DMS114 treated with DMSO at 0.1 percent for 48 hours (cell line): Measurements from ENCODE around the gene IL17A.
A peak's percentile ranks its signal among the peaks of the same experiment; 100 is the strongest.

Experiments
- DNase-seq: peaks from one replicate; lab custom pipeline; 2025; ENCODE audit not compliant: unreplicated experiment; lab: John Stamatoyannopoulos, UW

The IL17A gene

DNA sequence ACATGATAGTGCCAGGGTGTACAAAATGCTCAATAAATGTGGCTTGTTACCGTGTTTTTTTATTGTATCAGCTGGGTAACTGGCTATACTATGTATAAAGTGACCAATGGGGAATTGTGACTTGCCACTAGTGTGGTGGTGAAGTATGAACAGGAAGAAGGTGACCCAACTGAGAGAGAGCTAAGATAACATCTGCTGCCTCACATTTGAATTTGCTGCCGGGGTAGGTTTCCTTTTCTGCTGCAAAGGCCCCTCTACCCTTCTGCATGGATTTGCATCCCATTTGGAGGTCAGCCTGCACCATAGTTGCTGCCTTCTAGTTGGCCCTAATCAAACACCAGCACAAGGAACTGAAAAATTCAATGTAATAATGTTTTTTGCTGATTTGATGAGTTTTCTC is 24.1 kb downstream of the IL17A start:
- no peak for DNase-seq

DNA sequence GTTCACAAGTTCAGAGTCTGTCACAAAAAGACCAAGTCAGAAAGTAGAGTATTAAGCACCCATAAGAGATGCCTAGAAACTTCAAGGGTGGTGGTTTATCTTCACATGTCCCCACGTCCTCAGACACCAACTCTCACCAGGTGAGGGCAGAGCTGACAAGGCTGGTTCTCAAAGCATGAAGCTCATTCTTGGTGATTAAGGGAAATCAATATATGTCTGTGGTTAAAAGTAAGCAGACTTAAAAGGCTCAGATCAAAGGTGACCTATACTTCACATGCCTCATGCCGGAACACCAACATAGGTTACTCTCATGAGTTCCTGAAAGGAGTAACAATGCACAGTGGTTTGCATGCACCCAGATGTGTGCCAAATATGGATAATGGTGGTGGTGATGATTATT is 27.0 kb downstream of the IL17A start:
- no peak for DNase-seq

DNA sequence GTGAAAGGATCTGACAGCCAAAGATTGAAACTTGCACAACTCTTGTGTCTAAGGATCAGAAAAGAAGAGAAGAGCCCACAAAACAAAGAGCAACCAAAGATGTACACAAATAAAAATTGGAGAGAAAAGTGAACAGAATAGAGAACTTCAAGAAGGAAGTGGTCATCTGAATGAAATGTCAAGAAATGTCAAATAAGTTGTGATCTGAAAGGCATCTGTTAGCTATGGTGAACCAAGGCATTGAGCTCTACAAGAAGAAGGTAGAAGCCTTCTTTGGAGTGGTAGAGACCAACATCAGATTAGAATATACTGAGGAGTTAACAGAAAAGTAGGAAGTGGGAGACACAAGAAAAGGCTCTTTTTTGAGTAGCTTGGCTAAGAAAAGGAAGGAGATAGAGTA is 29.6 kb downstream of the IL17A start:
- no peak for DNase-seq

DNA sequence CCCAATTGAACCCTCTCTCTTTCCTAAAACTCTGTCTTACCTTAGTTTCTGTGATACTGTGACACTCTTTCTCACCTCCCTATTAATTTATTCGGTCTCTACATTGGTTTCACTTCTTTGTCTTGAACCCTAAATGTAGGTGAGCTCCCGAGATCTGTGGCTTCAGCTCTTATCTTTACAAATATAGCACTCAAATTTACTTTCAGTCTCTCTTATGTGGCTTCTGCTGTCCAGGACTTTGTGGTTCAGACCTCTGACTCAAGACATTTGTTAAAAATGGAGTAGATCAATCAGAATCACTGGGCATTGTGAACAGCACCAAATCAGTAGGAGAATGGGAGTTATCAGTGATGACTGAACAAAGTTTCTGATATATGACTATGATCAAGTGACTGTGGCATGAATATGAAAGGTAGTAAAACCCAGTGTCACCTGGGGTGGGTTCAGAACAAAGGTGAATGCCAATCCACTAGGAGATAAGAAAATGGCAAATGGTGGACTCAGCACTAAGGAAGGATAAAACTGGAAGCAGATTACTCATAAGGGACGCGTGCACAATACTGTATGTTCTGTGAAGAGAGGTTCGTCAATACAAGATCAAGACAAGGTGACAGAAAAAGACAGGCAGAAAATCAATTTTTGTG is 30.9 kb downstream of the IL17A start:
- no peak for DNase-seq

DNA sequence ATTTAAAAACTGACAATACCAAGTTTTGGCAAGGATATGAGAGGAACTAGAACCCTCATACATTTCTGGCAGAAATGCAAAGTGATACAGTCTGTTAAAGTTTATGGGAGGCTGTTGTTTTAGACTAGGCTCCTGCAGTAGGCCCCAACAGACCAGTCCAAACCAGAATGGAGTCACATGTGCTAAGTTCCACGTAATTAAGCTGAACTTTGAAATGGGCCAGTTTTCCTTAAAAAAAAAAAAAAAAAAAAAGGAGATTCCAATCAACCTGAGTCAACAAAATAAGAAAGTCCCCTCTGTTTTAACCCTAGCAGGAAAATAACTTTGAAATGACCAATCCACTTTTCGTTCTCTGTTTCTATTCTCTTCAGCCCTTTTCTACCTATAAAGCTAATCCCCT is 31.6 kb downstream of the IL17A start:
- DNase-seq, result no peak

DNA sequence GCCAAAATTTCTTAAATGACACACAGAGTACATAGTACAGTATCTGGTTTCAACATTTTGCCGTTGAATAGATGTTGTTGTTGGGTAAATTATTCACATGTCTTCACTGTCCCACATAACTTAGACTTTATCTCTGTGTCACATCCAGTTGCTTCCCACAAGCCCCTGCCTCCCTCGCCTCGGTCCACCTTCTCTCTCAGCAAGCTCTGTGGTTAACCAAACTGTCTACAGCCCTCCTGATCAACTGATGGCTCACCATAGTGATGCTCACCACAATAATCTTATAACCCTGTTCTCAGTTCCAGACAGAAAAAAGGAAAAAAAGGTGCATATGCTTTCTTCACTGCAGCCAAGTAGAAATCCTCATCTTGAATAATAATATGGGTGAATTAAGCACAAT is 35.1 kb downstream of the IL17A start:
- DNase-seq, result no peak

DNA sequence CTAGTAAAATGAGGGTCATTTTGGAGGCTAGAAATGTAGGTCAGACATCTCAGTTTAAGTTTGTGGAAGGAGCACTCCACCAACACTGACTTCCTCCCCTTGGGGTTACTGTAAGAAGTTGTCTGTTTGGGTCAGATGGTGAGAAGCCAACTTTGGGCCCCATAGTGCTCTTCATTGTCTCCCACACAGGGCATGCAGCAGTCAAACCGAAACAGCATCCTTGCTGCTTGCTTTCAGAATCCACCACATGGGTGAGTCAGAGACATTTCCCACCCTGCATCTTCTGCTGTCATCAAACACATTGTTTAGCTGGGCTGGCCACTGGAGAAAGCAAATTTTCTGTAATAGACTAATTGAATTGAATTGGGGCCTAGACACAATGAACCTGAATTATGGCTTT is 41.3 kb downstream of the IL17A start:
- no peak for DNase-seq

DNA sequence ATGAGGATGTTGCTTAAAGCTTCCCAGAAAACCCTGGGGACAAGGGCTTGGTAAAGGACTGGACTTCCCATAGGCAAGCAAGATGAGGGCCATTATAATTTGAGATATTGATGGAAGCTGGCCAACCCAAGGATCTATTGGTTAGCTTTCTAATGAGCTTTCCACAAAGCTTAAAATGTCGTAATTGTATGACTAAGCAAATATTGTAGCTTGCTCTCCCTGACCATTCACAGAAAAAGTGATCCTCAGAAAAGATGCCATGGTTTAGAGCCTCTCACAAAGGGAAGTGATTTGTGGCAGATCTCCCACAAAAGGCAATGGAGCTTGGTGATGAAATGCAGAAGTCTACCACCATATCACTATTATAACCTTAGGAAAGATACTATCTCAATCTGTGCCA is 44.5 kb downstream of the IL17A start:
- DNase-seq, result no peak

DNA sequence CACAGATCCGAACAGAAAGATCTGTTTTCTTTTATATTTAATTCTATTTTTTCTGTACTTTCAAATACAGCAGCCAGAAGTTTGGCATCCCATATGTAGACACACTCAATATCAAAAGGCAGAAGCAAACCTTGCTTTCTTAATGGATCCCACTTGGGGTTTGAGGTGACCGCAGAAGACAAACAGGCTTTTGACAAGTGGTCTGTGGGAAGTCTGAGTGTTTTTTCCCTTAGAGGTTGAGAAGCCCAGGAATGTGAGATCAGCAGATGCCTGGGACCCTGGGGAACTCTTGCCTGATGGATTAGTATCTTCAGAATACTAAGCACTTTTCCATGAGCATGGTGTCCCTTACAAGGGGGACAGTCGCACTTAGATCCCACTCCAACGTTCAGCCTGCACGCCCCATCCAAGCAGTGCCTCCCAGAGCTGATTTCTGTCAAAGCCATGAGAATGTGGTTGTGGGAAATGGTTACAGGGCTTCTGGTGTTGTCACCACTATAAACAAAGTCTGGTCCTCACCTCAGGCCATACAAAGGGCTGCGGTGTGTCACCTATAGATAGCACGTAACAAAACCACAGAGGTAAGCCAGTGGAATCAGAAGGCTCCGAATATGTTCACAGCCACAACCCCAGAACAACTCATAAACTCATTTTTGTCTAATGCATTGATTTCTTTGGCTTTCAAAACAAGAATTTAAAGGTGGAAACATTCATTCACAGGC is 45.4 kb downstream of the IL17A start:
- DNase-seq, result no peak

DNA sequence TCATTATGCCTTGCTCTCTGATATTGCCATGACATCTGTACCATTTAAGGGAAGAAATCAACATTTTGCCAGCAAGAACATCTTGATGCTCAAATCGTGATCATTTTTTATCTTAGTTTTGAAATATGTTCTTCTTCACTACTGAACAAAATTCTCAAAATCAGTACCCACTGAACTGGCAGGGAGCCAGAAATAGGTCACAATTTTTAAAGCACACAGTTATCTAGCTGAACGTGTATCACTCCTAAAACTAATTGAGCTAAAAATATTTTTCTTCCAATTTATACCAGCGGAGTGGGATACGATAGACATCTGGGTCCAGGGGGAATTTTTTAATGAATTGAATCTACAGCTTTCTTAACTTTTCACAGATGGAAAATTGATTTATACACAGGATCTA is 46.8 kb downstream of the IL17A start:
- DNase-seq, result no peak

DNA sequence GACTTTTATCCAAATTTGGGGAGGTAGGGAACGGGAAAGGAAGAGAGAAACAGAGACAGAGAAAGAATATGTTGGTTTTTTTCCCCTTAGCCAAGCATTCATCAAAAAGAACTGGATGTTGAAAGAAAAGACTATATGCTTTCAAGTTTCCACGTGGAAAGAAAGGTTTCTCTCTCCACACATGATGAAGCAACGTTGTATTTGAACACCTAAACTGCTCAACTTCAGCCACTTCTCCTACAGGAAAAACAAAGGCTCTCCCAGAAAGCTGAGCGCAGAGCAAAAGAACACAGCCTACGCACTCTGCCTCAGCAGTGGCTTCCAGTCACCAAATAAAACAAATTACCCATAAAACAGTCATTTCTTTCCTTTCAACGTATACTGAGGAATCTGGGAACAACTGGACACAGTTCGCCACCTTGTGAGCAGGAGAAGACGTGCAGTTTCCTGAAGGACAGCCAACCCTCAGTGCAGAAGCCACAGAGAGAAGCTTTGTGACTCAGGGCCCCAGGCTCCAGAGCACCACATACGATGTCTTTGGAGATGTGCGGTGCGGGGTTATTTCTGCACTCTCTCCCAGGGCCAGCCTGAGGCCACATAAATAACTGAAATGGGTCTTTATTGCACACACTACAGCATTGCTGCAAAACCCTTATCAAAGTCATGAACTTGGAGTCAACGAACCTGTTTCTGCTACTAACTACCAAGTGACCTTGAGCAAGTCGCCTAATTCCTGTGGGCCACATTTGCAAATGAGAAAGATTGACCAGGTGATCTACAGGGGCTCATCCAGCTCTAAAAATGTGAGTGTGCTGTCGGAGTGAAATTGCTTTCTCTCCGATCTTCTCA is 48.0 kb downstream of the IL17A start:
- DNase-seq, result peak; percentile 61
